BE2C (cell line): ENCODE data around the gene ZBTB16.

ENCODE experiments used
- DNase-seq: peaks from one replicate; pipeline ENCODE4 v3.0.0-alpha.2; 2020
- H3K27me3 ChIP-seq: fragments of 250-450 bp; sonication (Bioruptor Pico); 2 replicates; pipeline ENCODE4 v1.5.1; 2020; ENCODE audit warnings: mild to moderate bottlenecking
- H3K36me3 ChIP-seq: fragments of 250-450 bp; sonication (Bioruptor Pico); 2 replicates; pipeline ENCODE4 v1.5.1; 2020; ENCODE audit warnings: mild to moderate bottlenecking
- H3K4me1 ChIP-seq: fragments of 250-450 bp; sonication (Bioruptor Pico); 2 replicates; pipeline ENCODE4 v1.5.1; 2020
- H3K4me3 ChIP-seq: 2 replicates; pipeline ENCODE4 v1.5.1; 2011; ENCODE audit warnings: low read depth, low read length
- H3K9me3 ChIP-seq: fragments of 250-450 bp; sonication (Bioruptor Pico); 2 replicates; pipeline ENCODE4 v1.5.1; 2020
- TF ChIP-seq, protein P1 (sequence below): IDR thresholded peaks from 2 replicates; pipeline ENCODE4 v1.5.1; 2012; ENCODE audit warnings: mild to moderate bottlenecking, low read depth, low read length

The ZBTB16 gene

DNA sequence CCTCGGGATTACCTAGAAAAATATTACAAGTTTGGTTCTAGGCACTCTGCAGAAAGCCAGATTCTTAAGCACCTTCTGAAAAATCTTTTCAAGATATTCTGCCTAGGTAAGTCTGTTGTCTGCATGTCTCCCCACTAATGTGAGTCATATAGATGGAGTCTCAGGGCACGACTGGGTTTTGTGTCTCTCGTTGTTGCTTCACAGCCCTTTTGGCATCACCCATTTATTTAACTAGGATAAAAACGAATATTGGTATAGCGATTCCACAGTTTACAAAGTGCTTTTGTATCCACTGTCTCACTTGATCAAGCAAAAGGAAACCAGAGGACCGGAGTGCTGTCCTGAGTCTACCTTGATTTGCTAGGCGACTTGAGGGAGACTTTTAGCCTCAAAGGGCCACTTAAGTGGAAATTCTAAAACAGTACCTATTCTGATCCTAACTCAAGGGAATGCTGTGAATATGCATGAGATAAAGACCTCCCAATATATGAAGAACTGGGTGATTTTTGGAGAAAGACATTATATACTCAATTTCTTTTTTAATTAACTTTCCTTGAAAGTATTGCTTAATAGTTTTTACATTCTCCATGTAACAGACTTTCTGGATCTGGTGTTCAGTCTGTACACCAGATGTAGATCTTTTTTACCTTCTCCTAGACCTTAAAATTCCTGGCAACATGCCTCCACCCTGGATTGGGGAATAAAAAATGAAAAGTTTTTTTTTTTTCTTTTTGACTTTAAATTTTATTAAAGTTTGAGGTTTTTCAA is 237.3 kb downstream of the ZBTB16 start:
- H3K9me3 ChIP-seq = no peaks in the 10 kb centered on the region
- H3K36me3 ChIP-seq = no peaks in the 10 kb centered on the region
- TF ChIP-seq, protein P1, sequence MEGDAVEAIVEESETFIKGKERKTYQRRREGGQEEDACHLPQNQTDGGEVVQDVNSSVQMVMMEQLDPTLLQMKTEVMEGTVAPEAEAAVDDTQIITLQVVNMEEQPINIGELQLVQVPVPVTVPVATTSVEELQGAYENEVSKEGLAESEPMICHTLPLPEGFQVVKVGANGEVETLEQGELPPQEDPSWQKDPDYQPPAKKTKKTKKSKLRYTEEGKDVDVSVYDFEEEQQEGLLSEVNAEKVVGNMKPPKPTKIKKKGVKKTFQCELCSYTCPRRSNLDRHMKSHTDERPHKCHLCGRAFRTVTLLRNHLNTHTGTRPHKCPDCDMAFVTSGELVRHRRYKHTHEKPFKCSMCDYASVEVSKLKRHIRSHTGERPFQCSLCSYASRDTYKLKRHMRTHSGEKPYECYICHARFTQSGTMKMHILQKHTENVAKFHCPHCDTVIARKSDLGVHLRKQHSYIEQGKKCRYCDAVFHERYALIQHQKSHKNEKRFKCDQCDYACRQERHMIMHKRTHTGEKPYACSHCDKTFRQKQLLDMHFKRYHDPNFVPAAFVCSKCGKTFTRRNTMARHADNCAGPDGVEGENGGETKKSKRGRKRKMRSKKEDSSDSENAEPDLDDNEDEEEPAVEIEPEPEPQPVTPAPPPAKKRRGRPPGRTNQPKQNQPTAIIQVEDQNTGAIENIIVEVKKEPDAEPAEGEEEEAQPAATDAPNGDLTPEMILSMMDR = no peak
- H3K4me3 ChIP-seq = no peak overlapping the region
- peaks cover 7% of the 10 kb centered on the region; the same call in 1 of the 2 replicates for H3K27me3 ChIP-seq
- DNase-seq = no peak
- H3K4me1 ChIP-seq = no peaks in the 10 kb centered on the region

DNA sequence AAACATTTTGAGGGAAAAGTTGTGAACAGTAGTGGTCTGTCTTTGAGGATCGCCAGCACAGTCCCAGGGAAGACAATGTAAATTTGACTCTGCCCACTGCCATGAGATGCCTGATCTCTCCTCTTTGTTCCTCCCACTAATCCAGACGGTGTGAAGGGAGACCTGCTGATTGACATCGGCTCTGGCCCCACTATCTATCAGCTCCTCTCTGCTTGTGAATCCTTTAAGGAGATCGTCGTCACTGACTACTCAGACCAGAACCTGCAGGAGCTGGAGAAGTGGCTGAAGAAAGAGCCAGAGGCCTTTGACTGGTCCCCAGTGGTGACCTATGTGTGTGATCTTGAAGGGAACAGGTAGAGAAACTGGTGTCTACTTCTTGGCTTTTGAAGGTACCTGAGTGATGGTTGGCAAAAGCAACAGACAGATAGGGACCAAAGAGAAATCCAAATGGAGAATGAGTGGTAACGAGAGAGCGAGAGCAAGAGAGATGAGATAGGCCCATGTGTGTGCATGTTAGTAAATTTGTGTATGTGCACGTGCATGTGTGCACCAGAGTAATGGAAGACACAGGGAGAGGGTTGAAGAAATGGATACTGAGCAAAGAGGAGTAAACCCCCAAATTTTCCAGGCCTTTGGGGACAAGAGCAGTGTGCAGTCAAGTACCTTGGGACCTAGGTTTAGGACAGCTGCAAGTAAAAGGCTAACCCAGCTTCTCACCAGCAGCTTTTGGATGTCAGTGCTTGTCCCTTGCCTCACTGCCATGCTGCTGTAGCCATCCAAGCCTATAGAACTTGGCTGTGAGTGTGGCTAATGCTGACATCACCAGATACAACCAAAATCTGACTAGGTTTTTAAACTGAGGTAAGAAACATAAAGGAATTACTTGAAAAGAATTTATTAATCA is 238.5 kb downstream of the ZBTB16 start:
- Histone ChIP-seq H3K36me3 (no peaks in the 10 kb centered on the region), H3K4me1 (no peaks in the 10 kb centered on the region), H3K27me3 (0 out of 2 replicates have a peak, but pooled peaks cover 8% of the 10 kb centered on the region), H3K9me3 (no peaks in the 10 kb centered on the region), H3K4me3 (no peak overlapping the region)
- TF ChIP-seq, protein P1 = no peak
- no peak for DNase-seq

DNA sequence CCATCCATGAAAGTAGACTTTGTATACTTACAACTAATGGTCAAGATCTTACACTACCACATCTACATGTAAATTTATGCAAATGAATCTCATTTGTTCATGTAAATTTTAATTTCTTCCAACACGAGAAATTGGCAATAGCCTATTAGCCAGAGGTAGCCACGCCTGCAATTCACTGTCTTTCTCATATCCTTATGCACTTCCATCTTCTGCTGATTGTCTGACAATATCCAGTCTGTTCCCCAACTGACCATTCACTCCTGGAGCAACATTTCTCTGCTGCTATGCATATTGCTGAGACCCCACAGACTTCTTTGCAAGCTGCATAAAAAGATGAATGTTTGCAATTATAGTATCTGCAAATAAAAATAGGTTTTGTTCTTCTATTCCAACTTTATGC is 239.2 kb downstream of the ZBTB16 start:
- TF ChIP-seq, protein P1 = no peak
- no peak for DNase-seq
- Histone ChIP-seq H3K27me3 (peaks cover 6% of the 10 kb centered on the region; the same call in 1 of the 2 replicates), H3K9me3 (no peaks in the 10 kb centered on the region), H3K4me1 (no peaks in the 10 kb centered on the region), H3K4me3 (no peak overlapping the region), H3K36me3 (no peaks in the 10 kb centered on the region)
